Left lung (tissue), 10 donors: Measurements from ENCODE around the gene PPM1H. TPM values are rescaled to one million over a fixed set of nuclear protein-coding genes. Genes with fewer than 3 reads are reported as not detected.

Source experiments
- ATAC-seq: fragments of 200-7000 bp; cut with Tn5 transposase; one replicate; pipeline ENCODE4 v1.9.1; 2020; ENCODE audit warnings: moderate library complexity
- DNase-seq, 4 donors: peaks; one replicate each; pipeline ENCODE4 v3.0.0-alpha.2; 2013 to 2020
- H3K27ac ChIP-seq, 2 donors: fragments of 200-600 bp; sonication (generic) in 1 of 2; one replicate each; pipeline versions ENCODE4 v1.5.0 to v1.8.0; 2020 to 2021
- H3K27me3 ChIP-seq, 2 donors: fragments of 200-600 bp; sonication (generic) in 1 of 2; one replicate each; pipeline versions ENCODE4 v1.5.0 to v1.8.0; 2020 to 2021
- H3K36me3 ChIP-seq, 2 donors: fragments of 200-600 bp; sonication (generic) in 1 of 2; one replicate each; pipeline versions ENCODE4 v1.5.0 to v1.8.0; 2020 to 2021
- H3K4me1 ChIP-seq, 2 donors: fragments of 200-600 bp; one replicate each; pipeline ENCODE4 v1.8.0; 2021
- H3K4me3 ChIP-seq, 2 donors: fragments of 200-600 bp; sonication (generic) in 1 of 2; one replicate each; pipeline versions ENCODE4 v1.5.0 to v1.8.0; 2020 to 2021; ENCODE audit warnings: mild to moderate bottlenecking in 1 of 2
- H3K9me3 ChIP-seq, 2 donors: fragments of 200-600 bp; sonication (generic) in 1 of 2; one replicate each; pipeline versions ENCODE4 v1.5.0 to v1.8.0; 2020 to 2021
- intact Hi-C, 2 donors: fragments of 100-400 bp; cut with DNase I; formaldehyde crosslinking; loops; one replicate each; pipeline versions ENCODE4 v1.11.2 to v1.14.2; 2022
- polyA plus RNA-seq, 6 donors: library from polyadenylated mRNA; unstranded; fragments of 120-200 nt; gene quantifications; one replicate each; pipeline ENCODE4 v1.2.1, GENCODE V29; 2013; ENCODE audit not compliant: insufficient read length in 6 of 6
- total RNA-seq, 2 donors: library from RNA; stranded (reverse); fragmentation: NEBNext Ultra II Directional; extraction: Animal tissue kit (Norgen Biotek cat#: 25700); gene quantifications; one replicate each; pipeline ENCODE4 v1.2.1, GENCODE V29; 2021
- TF ChIP-seq, protein P1 (sequence below), 2 donors: fragments of 200-600 bp; sonication (generic) in 1 of 2; IDR thresholded peaks; one replicate each; pipeline versions ENCODE4 v1.5.0 to v1.8.0; 2021; ENCODE audit warnings: antibody characterized with exemption in 2 of 2
- donor health status: DM: no; HTN: yes; CAD: no.
- donor health status: DM: no; HTN: no; CAD: no.

PPM1H gene
- total and polyA plus RNA-seq, 8 donors, result 5.9 to 12.7 (median 10.6) TPM

- Histone ChIP-seq H3K36me3 (no peaks in the 10 kb centered on the region), H3K4me1 (peaks cover 11 to 38% of the 10 kb centered on the region in 2 donors), H3K27me3 (no peaks in the 10 kb centered on the region), H3K27ac (peak overlapping the region; percentile 99 to 100), H3K9me3 (no peaks in the 10 kb centered on the region), H3K4me3 (peak overlapping the region; percentile 55 to 76)
- TF ChIP-seq, protein P1, sequence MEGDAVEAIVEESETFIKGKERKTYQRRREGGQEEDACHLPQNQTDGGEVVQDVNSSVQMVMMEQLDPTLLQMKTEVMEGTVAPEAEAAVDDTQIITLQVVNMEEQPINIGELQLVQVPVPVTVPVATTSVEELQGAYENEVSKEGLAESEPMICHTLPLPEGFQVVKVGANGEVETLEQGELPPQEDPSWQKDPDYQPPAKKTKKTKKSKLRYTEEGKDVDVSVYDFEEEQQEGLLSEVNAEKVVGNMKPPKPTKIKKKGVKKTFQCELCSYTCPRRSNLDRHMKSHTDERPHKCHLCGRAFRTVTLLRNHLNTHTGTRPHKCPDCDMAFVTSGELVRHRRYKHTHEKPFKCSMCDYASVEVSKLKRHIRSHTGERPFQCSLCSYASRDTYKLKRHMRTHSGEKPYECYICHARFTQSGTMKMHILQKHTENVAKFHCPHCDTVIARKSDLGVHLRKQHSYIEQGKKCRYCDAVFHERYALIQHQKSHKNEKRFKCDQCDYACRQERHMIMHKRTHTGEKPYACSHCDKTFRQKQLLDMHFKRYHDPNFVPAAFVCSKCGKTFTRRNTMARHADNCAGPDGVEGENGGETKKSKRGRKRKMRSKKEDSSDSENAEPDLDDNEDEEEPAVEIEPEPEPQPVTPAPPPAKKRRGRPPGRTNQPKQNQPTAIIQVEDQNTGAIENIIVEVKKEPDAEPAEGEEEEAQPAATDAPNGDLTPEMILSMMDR (IDR thresholded peaks at IDR 0.05), result no peak
- intact Hi-C loops, result no loop called here
- ATAC-seq (peak; percentile 80), DNase-seq (peak; percentile 91 to 96 (median 92))
These were observed 332.5 kb downstream of the PPM1H start for GRCh38 chr12:62602255-62603060.

GRCh38 chr12:62601765-62602164, 333.2 kb downstream of the PPM1H start:
- no peak for ATAC-seq
- H3K4me3 ChIP-seq, result peak overlapping the region; percentile 55 to 76
- intact Hi-C loops, result no loop called here
- H3K27me3 ChIP-seq, result no peaks in the 10 kb centered on the region
- H3K36me3 ChIP-seq, result no peaks in the 10 kb centered on the region
- DNase-seq, result peak in 1 of 4 donors; percentile 16
- TF ChIP-seq, protein P1 (IDR thresholded peaks at IDR 0.05), result no peak
- H3K9me3 ChIP-seq, result no peaks in the 10 kb centered on the region
- peaks cover 8 to 36% of the 10 kb centered on the region in 2 donors for H3K4me1 ChIP-seq
- peak overlapping the region; percentile 99 to 100 for H3K27ac ChIP-seq

GRCh38 chr12:62599854-62600437, 335.0 kb downstream of the PPM1H start:
- intact Hi-C loops, result no loop called here
- Histone ChIP-seq H3K4me1 (peaks cover 7 to 18% of the 10 kb centered on the region in 2 donors), H3K27me3 (no peaks in the 10 kb centered on the region), H3K4me3 (no peak overlapping the region), H3K9me3 (no peaks in the 10 kb centered on the region), H3K36me3 (no peaks in the 10 kb centered on the region), H3K27ac (no peak overlapping the region)
- TF ChIP-seq, protein P1 (IDR thresholded peaks at IDR 0.05), result no peak
- DNase-seq (no peak), ATAC-seq (no peak)

- ATAC-seq, result no peak
- TF ChIP-seq, protein P1 (IDR thresholded peaks at IDR 0.05), result no peak
- Histone ChIP-seq H3K27ac (no peak overlapping the region), H3K27me3 (no peaks in the 10 kb centered on the region), H3K36me3 (no peaks in the 10 kb centered on the region), H3K4me3 (no peak overlapping the region), H3K9me3 (no peaks in the 10 kb centered on the region), H3K4me1 (peaks cover 3 to 10% of the 10 kb centered on the region in 2 donors)
- DNase-seq, result no peak
- intact Hi-C loops, result no loop called here
These were observed 336.1 kb downstream of the PPM1H start for GRCh38 chr12:62598846-62599245.

GRCh38 chr12:62597253-62597652, 337.7 kb downstream of the PPM1H start:
- H3K36me3 ChIP-seq, result no peaks in the 10 kb centered on the region
- TF ChIP-seq, protein P1 (IDR thresholded peaks at IDR 0.05), result no peak
- H3K27me3 ChIP-seq, result no peaks in the 10 kb centered on the region
- H3K4me3 ChIP-seq, result no peak overlapping the region
- no peak for ATAC-seq
- no peak overlapping the region for H3K27ac ChIP-seq
- H3K9me3 ChIP-seq, result no peaks in the 10 kb centered on the region
- peaks cover 3 to 10% of the 10 kb centered on the region in 2 donors for H3K4me1 ChIP-seq
- intact Hi-C loops, result no loop called here
- no peak for DNase-seq
